Measurements from ENCODE around the gene TEKT5. TPM values are rescaled to one million over a fixed set of nuclear protein-coding genes. Genes with fewer than 3 reads are reported as not detected.

Gene TEKT5
- total and polyA plus RNA-seq, 2 donors from 2014 or later, result 0.57 TPM; not detected in 1

GRCh38 chr16:10607157-10607556, 87.6 kb downstream of the TEKT5 start:
- no peaks in the 10 kb centered on the region for H3K27me3 ChIP-seq (ENCODE audit: control insufficient read depth, insufficient read depth, low read length)
- no peak for TF ChIP-seq CTCF (IDR thresholded peaks at IDR 0.05; ENCODE audit: borderline replicate concordance, extremely low read depth, insufficient read depth)
- no peaks in the 10 kb centered on the region for H3K4me1 ChIP-seq (ENCODE audit: control insufficient read depth in 2 of 3, insufficient read depth in 2 of 3, low read depth in 1 of 3, low read length in 3 of 3)
- H3K27ac ChIP-seq (ENCODE audit: low read depth in 2 of 2, low read length in 2 of 2), result no peak overlapping the region
- intact Hi-C loops (cut with DNase I), result no loop called here
- H3K9ac ChIP-seq (ENCODE audit: low read length in 3 of 3), result no peak overlapping the region
- H3K9me3 ChIP-seq (ENCODE audit: control insufficient read depth in 2 of 3, insufficient read depth in 1 of 3, low read length in 3 of 3), result no peaks in the 10 kb centered on the region
- H3K4me3 ChIP-seq (ENCODE audit: low read length in 3 of 3), result no peak overlapping the region
- FAIRE-seq (no peak), DNase-seq (no peak)
- H3K36me3 ChIP-seq (ENCODE audit: control insufficient read depth in 2 of 3, insufficient read depth in 3 of 3, low read length in 3 of 3), result no peaks in the 10 kb centered on the region

DNA sequence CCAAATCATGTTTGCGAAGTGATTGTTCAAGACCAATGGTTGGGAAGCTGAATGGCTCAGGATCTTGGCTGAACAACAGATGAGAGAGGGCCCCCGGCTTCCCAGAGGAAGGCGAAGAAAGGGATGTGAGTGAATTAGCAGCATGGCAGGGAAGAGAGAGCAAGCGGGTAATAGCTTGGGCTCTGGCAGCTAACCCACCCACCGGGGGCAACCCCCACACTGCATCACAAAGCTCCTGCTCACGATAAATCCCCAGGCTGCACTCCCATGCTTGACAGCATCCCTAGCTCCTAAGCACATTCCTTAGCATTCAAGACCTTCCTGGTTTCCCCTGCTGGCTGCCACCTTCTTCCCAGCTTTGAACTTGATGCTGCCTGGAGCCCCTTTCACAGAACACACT, 88.1 kb downstream of the TEKT5 start:
- TF ChIP-seq CTCF (IDR thresholded peaks at IDR 0.05; ENCODE audit: borderline replicate concordance, extremely low read depth, insufficient read depth), result no peak
- intact Hi-C loops (cut with DNase I), result no loop called here
- FAIRE-seq (no peak), DNase-seq (peak in 2 of 5 donors; percentile 17 to 19)
- Histone ChIP-seq H3K27me3 (ENCODE audit: control insufficient read depth, insufficient read depth, low read length) (no peaks in the 10 kb centered on the region), H3K9ac (ENCODE audit: low read length in 3 of 3) (no peak overlapping the region), H3K4me1 (ENCODE audit: control insufficient read depth in 2 of 3, insufficient read depth in 2 of 3, low read depth in 1 of 3, low read length in 3 of 3) (no peaks in the 10 kb centered on the region), H3K36me3 (ENCODE audit: control insufficient read depth in 2 of 3, insufficient read depth in 3 of 3, low read length in 3 of 3) (no peaks in the 10 kb centered on the region), H3K4me3 (ENCODE audit: low read length in 3 of 3) (no peak overlapping the region), H3K27ac (ENCODE audit: low read depth in 2 of 2, low read length in 2 of 2) (no peak overlapping the region), H3K9me3 (ENCODE audit: control insufficient read depth in 2 of 3, insufficient read depth in 1 of 3, low read length in 3 of 3) (no peaks in the 10 kb centered on the region)

GRCh38 chr16:10605636-10606035, 89.1 kb downstream of the TEKT5 start:
- DNase-seq (no peak), FAIRE-seq (no peak)
- Histone ChIP-seq H3K27me3 (ENCODE audit: control insufficient read depth, insufficient read depth, low read length) (no peaks in the 10 kb centered on the region), H3K4me1 (ENCODE audit: control insufficient read depth in 2 of 3, insufficient read depth in 2 of 3, low read depth in 1 of 3, low read length in 3 of 3) (no peaks in the 10 kb centered on the region), H3K27ac (ENCODE audit: low read depth in 2 of 2, low read length in 2 of 2) (no peak overlapping the region), H3K4me3 (ENCODE audit: low read length in 3 of 3) (no peak overlapping the region), H3K9me3 (ENCODE audit: control insufficient read depth in 2 of 3, insufficient read depth in 1 of 3, low read length in 3 of 3) (no peaks in the 10 kb centered on the region), H3K36me3 (ENCODE audit: control insufficient read depth in 2 of 3, insufficient read depth in 3 of 3, low read length in 3 of 3) (no peaks in the 10 kb centered on the region), H3K9ac (ENCODE audit: low read length in 3 of 3) (no peak overlapping the region)
- intact Hi-C loops (cut with DNase I), result no loop called here
- no peak for TF ChIP-seq CTCF (IDR thresholded peaks at IDR 0.05; ENCODE audit: borderline replicate concordance, extremely low read depth, insufficient read depth)

All from kidney (tissue), 14 donors.